ENCODE measurements around the gene RAB5IF. TPM values are rescaled to one million over a fixed set of nuclear protein-coding genes. Genes with fewer than 3 reads are reported as not detected.

Gene RAB5IF
- total and polyA plus RNA-seq, 9 of the 15 experiments (the other 6 are each of a cell fraction or from before 2014, with no cell fraction given): 26.5 to 198 (median 134) TPM

GRCh38 chr20:36605399-36606157 is at the start of gene RAB5IF (continued):
- TF ChIP-seq, protein P1, sequence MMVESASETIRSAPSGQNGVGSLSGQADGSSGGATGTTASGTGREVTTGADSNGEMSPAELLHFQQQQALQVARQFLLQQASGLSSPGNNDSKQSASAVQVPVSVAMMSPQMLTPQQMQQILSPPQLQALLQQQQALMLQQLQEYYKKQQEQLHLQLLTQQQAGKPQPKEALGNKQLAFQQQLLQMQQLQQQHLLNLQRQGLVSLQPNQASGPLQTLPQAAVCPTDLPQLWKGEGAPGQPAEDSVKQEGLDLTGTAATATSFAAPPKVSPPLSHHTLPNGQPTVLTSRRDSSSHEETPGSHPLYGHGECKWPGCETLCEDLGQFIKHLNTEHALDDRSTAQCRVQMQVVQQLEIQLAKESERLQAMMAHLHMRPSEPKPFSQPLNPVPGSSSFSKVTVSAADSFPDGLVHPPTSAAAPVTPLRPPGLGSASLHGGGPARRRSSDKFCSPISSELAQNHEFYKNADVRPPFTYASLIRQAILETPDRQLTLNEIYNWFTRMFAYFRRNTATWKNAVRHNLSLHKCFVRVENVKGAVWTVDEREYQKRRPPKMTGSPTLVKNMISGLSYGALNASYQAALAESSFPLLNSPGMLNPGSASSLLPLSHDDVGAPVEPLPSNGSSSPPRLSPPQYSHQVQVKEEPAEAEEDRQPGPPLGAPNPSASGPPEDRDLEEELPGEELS (CRISPR knock-in tag; IDR thresholded peaks at IDR 0.05; ENCODE audit: borderline replicate concordance): no peak
- no peak for TF ChIP-seq ZFP1 (CRISPR knock-in tag; IDR thresholded peaks at IDR 0.05)
- peak in 1 of 2 experiments; percentile 19; a peak in 1 of 4 replicates for TF ChIP-seq TEAD1 (CRISPR knock-in tag; IDR thresholded peaks at IDR 0.05)
- TF ChIP-seq MEF2A (IDR thresholded peaks at IDR 0.05; ENCODE audit: control insufficient read depth, low read depth, low read length): no peak
- no peak for TF ChIP-seq GTF2E2 (tag; IDR thresholded peaks at IDR 0.05)
- TF ChIP-seq ZBTB34 (CRISPR knock-in tag; IDR thresholded peaks at IDR 0.05): no peak
- no peak for TF ChIP-seq ZNF311 (CRISPR knock-in tag; IDR thresholded peaks at IDR 0.05)
- TF ChIP-seq POU5F1 (IDR thresholded peaks at IDR 0.05; ENCODE audit: borderline replicate concordance, low read depth, low read length, partially characterized antibody): peak; percentile 87
- no peak for TF ChIP-seq SRSF3 (IDR thresholded peaks at IDR 0.05; ENCODE audit: insufficient read depth, low read length)
- TF ChIP-seq, protein P2, sequence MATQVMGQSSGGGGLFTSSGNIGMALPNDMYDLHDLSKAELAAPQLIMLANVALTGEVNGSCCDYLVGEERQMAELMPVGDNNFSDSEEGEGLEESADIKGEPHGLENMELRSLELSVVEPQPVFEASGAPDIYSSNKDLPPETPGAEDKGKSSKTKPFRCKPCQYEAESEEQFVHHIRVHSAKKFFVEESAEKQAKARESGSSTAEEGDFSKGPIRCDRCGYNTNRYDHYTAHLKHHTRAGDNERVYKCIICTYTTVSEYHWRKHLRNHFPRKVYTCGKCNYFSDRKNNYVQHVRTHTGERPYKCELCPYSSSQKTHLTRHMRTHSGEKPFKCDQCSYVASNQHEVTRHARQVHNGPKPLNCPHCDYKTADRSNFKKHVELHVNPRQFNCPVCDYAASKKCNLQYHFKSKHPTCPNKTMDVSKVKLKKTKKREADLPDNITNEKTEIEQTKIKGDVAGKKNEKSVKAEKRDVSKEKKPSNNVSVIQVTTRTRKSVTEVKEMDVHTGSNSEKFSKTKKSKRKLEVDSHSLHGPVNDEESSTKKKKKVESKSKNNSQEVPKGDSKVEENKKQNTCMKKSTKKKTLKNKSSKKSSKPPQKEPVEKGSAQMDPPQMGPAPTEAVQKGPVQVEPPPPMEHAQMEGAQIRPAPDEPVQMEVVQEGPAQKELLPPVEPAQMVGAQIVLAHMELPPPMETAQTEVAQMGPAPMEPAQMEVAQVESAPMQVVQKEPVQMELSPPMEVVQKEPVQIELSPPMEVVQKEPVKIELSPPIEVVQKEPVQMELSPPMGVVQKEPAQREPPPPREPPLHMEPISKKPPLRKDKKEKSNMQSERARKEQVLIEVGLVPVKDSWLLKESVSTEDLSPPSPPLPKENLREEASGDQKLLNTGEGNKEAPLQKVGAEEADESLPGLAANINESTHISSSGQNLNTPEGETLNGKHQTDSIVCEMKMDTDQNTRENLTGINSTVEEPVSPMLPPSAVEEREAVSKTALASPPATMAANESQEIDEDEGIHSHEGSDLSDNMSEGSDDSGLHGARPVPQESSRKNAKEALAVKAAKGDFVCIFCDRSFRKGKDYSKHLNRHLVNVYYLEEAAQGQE (IDR thresholded peaks at IDR 0.05; ENCODE audit: borderline replicate concordance): peak; percentile 65; the same call in 1 of the 2 replicates
- TF ChIP-seq, protein P2 (CRISPR knock-in tag; IDR thresholded peaks at IDR 0.05; ENCODE audit: low read depth): no peak; the same call in 1 of the 2 replicates

Measured in K562 (cell line).